Hepatocyte (in vitro differentiated cells): Measurements from ENCODE around the gene ZCCHC13. TPM values are rescaled to one million over a fixed set of nuclear protein-coding genes. Genes with fewer than 3 reads are reported as not detected.

Source experiments
- DNase-seq: peaks from one replicate; pipeline ENCODE4 v3.0.0-alpha.2; 2016; ENCODE audit warnings: low spot score
- H2AFZ ChIP-seq: fragments of 200-600 bp; sonication (generic); 2 replicates; pipeline ENCODE4 v1.6.0; 2016; ENCODE audit warnings: antibody characterized with exemption, mild to moderate bottlenecking
- H3K27ac ChIP-seq: fragments of 200-600 bp; sonication (generic); 2 replicates; pipeline ENCODE4 v1.5.1; 2016; ENCODE audit warnings: mild to moderate bottlenecking
- H3K27me3 ChIP-seq: fragments of 200-600 bp; sonication (generic); 2 replicates; pipeline ENCODE4 v1.6.1; 2016
- H3K36me3 ChIP-seq: fragments of 200-600 bp; sonication (generic); replicated peaks from 2 replicates; pipeline ENCODE4 v1.5.1; 2016; ENCODE audit warnings: low read depth; ENCODE audit not compliant: insufficient read depth
- H3K4me1 ChIP-seq: fragments of 200-600 bp; sonication (generic); 2 replicates; pipeline ENCODE4 v1.5.1; 2016; ENCODE audit warnings: mild to moderate bottlenecking, moderate library complexity; ENCODE audit not compliant: insufficient read depth
- H3K4me2 ChIP-seq: fragments of 200-600 bp; sonication (generic); 2 replicates; pipeline ENCODE4 v1.6.0; 2016
- H3K4me3 ChIP-seq: fragments of 200-600 bp; sonication (generic); 2 replicates; pipeline ENCODE4 v1.5.1; 2016; ENCODE audit warnings: mild to moderate bottlenecking
- H3K79me2 ChIP-seq: fragments of 200-600 bp; sonication (generic); 2 replicates; pipeline ENCODE4 v1.6.0; 2017; ENCODE audit warnings: mild to moderate bottlenecking
- H3K9me2 ChIP-seq: fragments of 200-600 bp; sonication (generic); replicated peaks from 2 replicates; pipeline ENCODE4 v1.6.0; 2017; ENCODE audit warnings: mild to moderate bottlenecking; ENCODE audit not compliant: insufficient read depth
- H3K9me3 ChIP-seq: fragments of 200-600 bp; sonication (generic); 2 replicates; pipeline ENCODE4 v1.5.1; 2016; ENCODE audit warnings: low read depth, mild to moderate bottlenecking
- H4K20me1 ChIP-seq: fragments of 200-600 bp; sonication (generic); 2 replicates; pipeline ENCODE4 v1.6.0; 2016; ENCODE audit warnings: mild to moderate bottlenecking; ENCODE audit not compliant: insufficient read depth, poor library complexity, severe bottlenecking
- EZH2 ChIP-seq: fragments of 200-600 bp; sonication (generic); IDR thresholded peaks from 2 replicates; pipeline ENCODE4 v1.6.1; 2016; ENCODE audit warnings: antibody characterized with exemption, mild to moderate bottlenecking, borderline replicate concordance
- EZH2phosphoT487 ChIP-seq: fragments of 200-600 bp; sonication (generic); IDR thresholded peaks from one replicate; pipeline ENCODE4 v1.6.1; 2018; ENCODE audit warnings: antibody characterized with exemption, mild to moderate bottlenecking, low read depth, moderate library complexity; ENCODE audit not compliant: unreplicated experiment, severe bottlenecking
- WGBS: methylation state at CpG from one replicate; pipeline ENCODE4 v1.1.6; 2016; ENCODE audit warnings: low lambda C conversion rate; ENCODE audit errors: missing lambda C conversion rate; 5-methylcytosine and 5-hydroxymethylcytosine counted together
- polyA plus RNA-seq: library from polyadenylated mRNA; unstranded; fragments of >200 nt; fragmentation: Nextera tagmentation; extraction: Ambion mirVana; gene quantifications from 2 replicates; pipeline ENCODE4 v1.2.1, GENCODE V29; 2016
- total RNA-seq: library from RNA; depleted of rRNA; stranded (reverse); fragments of >200 nt; gene quantifications from 2 replicates; pipeline ENCODE4 v1.2.3, GENCODE V29; 2014
- TF ChIP-seq, protein P1 (sequence below): fragments of 200-600 bp; sonication (generic); IDR thresholded peaks from 2 replicates; pipeline ENCODE4 v1.5.1; 2016; ENCODE audit warnings: antibody characterized with exemption, mild to moderate bottlenecking; ENCODE audit not compliant: poor library complexity

ZCCHC13 gene
- total and polyA plus RNA-seq, 2 experiments from 2014 or later: not detected

- H3K4me3 ChIP-seq: no peak overlapping the region
- no peaks in the 10 kb centered on the region for H3K9me2 ChIP-seq
- H3K9me3 ChIP-seq: no peaks in the 10 kb centered on the region
- peaks cover 8% of the 10 kb centered on the region for H3K79me2 ChIP-seq
- DNase-seq: no peak
- H3K4me1 ChIP-seq: no peaks in the 10 kb centered on the region
- H3K4me2 ChIP-seq: no peak overlapping the region
- H4K20me1 ChIP-seq: no peaks in the 10 kb centered on the region
- 76% methylated on average over 3 of the region's 3 CpGs for WGBS
- no peak overlapping the region for H2AFZ ChIP-seq
- H3K27me3 ChIP-seq: no peaks in the 10 kb centered on the region
- H3K27ac ChIP-seq: no peak overlapping the region
- H3K36me3 ChIP-seq: no peaks in the 10 kb centered on the region
- TF ChIP-seq EZH2phosphoT487 (no peak), EZH2 (no peak)
- TF ChIP-seq, protein P1, sequence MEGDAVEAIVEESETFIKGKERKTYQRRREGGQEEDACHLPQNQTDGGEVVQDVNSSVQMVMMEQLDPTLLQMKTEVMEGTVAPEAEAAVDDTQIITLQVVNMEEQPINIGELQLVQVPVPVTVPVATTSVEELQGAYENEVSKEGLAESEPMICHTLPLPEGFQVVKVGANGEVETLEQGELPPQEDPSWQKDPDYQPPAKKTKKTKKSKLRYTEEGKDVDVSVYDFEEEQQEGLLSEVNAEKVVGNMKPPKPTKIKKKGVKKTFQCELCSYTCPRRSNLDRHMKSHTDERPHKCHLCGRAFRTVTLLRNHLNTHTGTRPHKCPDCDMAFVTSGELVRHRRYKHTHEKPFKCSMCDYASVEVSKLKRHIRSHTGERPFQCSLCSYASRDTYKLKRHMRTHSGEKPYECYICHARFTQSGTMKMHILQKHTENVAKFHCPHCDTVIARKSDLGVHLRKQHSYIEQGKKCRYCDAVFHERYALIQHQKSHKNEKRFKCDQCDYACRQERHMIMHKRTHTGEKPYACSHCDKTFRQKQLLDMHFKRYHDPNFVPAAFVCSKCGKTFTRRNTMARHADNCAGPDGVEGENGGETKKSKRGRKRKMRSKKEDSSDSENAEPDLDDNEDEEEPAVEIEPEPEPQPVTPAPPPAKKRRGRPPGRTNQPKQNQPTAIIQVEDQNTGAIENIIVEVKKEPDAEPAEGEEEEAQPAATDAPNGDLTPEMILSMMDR: no peak
Observed at GRCh38 chrX:74270393-74270792, 33.6 kb upstream of the ZCCHC13 start.

DNA sequence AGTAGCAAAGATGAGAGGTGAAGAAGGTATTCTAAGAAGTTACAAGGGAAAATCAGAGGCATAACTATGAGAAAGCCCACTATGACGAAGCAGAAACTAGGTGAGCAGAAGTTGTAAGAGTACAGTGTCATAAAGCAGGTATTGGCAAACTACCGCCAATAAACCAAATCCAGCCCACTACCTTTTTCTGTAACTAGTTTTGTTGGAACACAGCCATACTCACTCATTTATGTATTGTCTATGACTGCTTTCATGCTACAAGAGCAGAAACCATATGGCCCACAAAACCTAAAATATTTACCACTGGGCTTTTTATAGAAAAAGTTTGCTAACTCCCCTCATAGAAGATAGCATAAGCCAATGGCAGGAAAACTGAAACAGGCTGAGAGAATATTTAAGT, 31.8 kb upstream of the ZCCHC13 start:
- Histone ChIP-seq H4K20me1 (no peaks in the 10 kb centered on the region), H3K36me3 (no peaks in the 10 kb centered on the region), H3K27ac (no peak overlapping the region), H3K4me2 (no peak overlapping the region), H3K27me3 (no peaks in the 10 kb centered on the region), H3K4me3 (no peak overlapping the region), H3K4me1 (no peaks in the 10 kb centered on the region), H2AFZ (no peak overlapping the region), H3K9me3 (no peaks in the 10 kb centered on the region), H3K79me2 (peaks cover 5% of the 10 kb centered on the region), H3K9me2 (no peaks in the 10 kb centered on the region)
- no peak for TF ChIP-seq EZH2phosphoT487
- no peak for TF ChIP-seq EZH2
- TF ChIP-seq, protein P1: no peak
- WGBS: 74% methylated on average over 2 of the region's 2 CpGs
- no peak for DNase-seq

GRCh38 chrX:74274516-74274915, 29.5 kb upstream of the ZCCHC13 start:
- Histone ChIP-seq H3K4me2 (no peak overlapping the region), H3K27me3 (no peaks in the 10 kb centered on the region), H3K9me3 (no peaks in the 10 kb centered on the region), H3K27ac (no peak overlapping the region), H3K4me3 (no peak overlapping the region), H3K79me2 (peaks cover 4% of the 10 kb centered on the region), H4K20me1 (no peaks in the 10 kb centered on the region), H3K9me2 (no peaks in the 10 kb centered on the region), H3K4me1 (no peaks in the 10 kb centered on the region), H2AFZ (no peak overlapping the region), H3K36me3 (no peaks in the 10 kb centered on the region)
- DNase-seq: no peak
- TF ChIP-seq EZH2phosphoT487: no peak
- TF ChIP-seq EZH2: no peak
- TF ChIP-seq, protein P1: no peak
- 76% methylated on average over 5 of the region's 5 CpGs for WGBS

DNA sequence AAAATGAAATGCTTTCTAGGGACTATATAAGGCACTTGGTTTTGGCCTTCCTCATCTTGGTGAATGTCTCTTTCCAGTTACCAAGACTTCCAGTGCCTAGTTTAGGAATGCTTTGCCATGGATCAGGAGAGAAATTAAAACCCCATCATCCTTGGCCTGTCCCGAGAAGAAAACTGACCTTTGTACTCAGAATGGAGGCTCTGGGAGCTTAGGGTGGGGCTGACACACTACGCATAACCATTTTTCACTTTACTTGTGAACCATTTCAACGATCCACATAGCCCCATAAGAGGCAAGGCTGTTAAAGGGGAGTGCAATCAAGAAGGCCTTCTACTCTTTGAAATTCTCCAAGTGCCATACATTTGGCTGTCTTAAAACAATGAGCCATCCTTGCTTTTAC, 26.7 kb upstream of the ZCCHC13 start:
- peaks cover 9% of the 10 kb centered on the region for H4K20me1 ChIP-seq
- no peak for DNase-seq
- H3K36me3 ChIP-seq: no peaks in the 10 kb centered on the region
- no peaks in the 10 kb centered on the region for H3K9me2 ChIP-seq
- WGBS: 80% methylated on average over 3 of the region's 3 CpGs
- no peak overlapping the region for H2AFZ ChIP-seq
- H3K27ac ChIP-seq: no peak overlapping the region
- TF ChIP-seq EZH2 (no peak), EZH2phosphoT487 (no peak)
- TF ChIP-seq, protein P1: no peak
- no peak overlapping the region for H3K4me2 ChIP-seq
- no peaks in the 10 kb centered on the region for H3K9me3 ChIP-seq
- no peaks in the 10 kb centered on the region for H3K4me1 ChIP-seq
- H3K79me2 ChIP-seq: peaks cover 8% of the 10 kb centered on the region
- no peak overlapping the region for H3K4me3 ChIP-seq
- H3K27me3 ChIP-seq: no peaks in the 10 kb centered on the region
